Measurements from ENCODE around the gene EMC1.
"Not testable (repeated sequence)": the region's sequence is repeated elsewhere in the genome, so short reads cannot be mapped to it uniquely, and the experiment has no call there.

EMC1 gene

DNA sequence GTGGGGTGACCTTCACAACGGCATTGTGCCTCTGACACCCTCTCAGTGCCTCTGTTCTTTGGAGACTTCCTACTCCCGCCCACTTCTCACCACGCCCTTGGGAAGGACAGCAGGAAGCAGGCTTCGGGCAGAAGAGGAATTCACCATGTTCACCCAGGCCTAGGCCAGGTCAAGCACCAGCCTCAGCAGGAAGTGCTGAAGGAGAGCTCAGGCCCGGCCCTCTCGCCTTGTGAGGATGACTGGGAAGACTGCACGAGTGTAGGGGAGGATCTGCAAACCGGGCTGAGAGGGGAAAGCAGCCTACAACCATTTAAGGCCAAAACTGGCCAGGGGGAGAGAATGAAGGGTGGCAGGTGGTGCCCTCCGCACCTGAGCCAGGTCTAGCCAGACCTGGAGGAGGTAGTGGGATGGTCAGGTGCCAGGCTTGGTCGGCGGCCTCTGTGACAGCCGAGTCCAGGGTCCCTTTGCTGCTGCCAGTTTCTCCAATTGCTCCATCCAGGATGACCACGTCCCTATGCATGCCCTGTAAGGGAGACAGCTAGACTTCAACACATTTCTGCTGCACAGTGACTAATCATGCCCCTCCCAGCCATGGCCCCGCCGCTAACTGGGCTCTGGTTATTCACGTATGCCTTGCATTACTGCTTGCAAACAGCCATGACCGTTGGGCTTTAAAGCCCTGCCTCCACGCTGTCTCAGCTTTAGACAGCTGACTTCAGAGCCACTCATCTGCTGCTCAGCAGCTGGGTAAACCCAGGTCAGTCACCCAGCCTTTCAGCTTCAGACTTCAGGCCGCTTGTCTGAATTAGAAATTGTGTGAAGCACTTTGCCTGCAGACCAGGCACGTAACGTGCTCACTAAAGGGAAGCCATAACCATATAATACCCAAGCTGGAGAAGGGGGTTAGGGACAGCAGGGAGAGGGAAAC, 9.2 kb upstream of the EMC1 start:
- no peak for DNase-seq

DNA sequence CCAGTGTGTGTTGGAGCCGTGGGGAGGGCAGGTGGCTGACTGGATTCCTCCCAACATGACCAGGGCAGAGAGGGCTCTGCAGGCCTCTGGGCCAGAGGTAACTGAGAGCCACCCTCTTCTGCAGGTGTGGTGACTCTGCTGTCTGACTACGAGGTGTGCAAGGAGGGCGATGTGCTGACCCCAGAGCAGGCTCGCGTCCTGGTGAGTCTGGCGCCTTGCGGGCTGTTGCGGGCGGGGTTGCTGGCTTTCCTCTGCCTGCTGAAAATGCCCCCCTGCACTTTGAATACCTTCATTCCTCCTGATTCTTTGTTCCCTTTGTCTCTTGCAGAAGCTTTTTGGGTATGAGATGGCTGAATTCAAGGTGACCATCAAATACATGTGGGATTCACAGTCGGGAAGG, 7.0 kb upstream of the EMC1 start:
- no peak for DNase-seq

DNA sequence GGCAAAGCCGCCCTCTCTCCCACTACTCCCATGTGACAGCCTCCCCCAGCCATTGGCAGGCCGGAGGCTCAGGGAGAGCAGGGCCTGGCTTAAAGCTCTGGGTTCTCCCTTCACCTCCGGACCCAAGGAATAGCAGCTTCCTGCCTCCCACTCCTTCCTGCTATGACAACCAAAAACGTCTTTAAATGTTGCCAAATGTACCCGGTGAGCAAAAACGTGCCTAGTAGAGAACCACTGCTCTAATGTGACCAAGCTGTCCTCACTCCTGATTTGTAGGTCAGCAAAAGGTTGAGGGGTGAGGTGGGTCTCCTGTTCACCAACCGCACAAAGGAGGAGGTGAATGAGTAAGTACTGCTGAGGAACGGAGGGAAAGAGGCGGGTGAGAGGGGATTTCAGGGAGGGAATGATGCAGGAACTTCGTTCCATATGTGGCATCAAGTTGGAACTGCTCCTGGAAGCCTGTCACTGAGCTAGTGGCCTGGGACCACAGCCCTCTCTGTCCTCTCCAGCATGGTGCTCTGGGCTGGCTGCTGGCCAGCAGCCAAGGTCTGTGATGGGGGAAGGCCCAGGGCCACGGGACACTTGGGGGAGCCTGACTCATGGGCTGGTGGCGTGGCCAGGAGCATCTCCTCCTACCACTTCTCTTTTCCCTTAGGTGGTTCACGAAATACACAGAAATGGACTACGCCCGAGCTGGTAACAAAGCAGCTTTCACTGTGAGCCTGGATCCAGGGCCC, 6.0 kb upstream of the EMC1 start:
- peak; percentile 27 for DNase-seq

DNA sequence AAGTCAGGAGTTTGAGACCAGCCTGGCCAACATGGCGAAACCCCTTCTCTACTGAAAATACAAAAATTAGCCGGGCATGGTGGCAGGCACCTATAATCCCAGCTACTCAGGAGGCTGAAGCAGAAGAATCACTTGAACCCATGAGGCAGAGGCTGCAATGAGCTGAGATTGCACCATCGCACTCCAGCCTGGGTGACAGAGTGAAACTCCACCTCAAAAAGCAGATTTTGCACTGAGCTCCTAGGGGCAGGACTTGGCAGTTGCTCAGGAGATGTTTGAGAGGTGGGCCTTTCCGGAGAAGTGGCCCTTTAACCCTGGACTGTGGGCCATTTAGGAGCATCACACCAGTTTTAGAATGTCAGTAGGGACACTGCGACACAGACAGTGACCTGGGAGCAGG, 5.0 kb upstream of the EMC1 start:
- not testable (repeated sequence) for DNase-seq

DNA sequence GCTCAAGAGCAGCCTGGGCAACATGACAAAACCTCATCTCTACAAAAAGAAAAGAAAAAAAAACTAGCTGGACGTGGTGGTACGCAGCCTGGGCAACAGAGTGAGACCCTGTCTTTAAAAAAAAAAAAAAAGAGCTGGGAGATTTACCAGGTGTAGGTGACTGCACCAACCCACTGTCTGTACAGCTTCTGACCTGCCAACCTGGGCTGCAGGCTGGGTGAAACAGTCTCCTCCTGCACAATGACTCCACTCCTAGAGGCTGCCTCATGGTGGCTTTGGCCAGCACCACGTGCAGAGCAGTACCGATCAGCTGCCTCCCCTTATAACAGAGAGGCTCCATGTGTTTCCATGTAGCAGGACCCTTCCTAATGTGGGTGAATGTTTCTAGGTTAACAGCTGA, 4.0 kb upstream of the EMC1 start:
- DNase-seq, result no peak

DNA sequence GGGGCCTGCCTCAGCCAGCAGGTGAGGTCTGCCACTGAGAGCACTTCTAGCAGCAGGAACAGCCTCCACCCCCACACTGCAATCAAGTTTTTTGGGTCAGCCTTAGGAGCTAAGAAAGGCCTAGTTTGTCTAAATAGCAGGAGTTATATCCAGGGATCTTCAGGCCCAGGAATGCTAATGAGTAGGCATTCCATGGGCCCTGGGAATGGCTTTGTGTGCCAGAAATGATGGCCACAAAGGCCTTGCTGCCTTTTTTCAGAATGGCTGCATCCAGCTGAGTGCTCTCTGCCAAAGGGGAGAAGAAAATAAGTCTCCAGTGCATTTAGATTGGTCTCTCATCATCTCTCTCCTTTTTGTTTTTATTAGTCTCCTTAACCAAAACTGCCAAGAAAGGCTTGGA, 3.1 kb upstream of the EMC1 start:
- DNase-seq, result no peak

DNA sequence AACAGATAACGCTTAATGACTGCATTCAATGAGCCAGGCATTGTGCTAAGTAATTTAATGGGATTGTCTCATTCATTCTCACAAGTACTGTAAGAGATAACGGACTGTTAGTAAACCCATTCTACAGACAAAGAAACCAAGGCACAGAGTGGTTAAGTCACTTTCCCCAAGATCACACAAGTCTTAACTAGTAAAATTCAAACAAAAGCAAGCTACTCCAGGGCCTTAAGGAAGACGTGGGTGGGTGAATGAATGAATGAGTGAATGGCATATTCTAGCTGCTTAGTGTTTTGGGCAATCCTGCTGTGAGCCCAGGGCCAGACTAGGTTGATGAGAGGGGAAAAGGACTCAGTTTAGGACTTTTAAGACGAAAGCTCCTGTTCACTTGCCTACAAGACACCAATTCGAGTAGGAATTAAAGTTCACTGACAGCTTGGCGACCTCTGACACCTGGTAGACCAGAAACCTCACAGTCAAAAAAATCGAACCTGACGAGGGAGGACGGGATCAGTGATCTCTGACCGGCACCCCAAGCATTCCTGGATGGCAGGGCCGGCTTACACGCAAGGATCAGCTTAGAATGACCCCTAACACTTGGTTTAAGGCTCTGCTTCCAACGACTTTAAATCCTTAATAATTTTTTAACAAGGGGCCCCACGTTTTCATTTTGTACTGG, 557 bp downstream of the EMC1 start:
- DNase-seq, result peak; percentile 15

DNA sequence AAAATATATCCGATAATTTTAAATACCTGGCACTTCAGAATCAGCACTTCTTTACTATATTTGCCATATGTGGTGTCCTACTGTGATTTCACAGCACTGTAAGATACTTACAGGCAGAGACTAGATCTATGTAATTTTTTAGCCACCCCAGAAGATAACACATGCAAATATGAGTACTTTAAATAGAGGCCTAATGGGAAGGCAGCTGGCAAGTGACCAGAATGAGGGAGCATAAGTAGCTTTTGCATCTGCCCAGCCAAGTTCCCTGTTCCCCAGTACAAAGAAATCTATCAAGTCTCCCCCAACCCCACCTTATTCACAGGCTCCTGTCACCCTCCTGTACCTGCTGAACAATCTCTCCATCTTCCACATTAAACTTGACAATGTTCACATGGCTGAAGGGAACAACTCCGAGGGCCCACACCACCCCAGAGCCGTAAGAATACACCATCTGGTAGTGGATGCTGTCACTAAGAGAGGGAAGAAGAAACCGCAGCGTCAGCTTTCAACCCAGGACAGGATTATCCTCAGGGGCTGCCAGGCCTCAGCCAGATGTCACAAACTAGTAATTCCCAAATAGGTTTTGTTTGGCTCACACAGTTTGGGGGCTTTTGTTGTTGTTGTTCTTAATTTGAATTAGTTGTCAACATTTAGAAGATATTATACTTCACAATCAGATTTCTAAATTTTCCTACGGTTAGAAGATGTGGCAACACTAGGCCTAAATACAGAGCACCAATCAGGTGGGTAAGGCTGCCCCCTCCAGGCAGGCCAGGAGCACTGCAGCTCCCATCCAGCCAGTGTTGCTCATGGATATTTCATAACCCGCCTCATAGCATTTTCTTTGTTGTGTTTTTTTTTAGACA, 10.4 kb downstream of the EMC1 start:
- DNase-seq, result peak; percentile 72

DNA sequence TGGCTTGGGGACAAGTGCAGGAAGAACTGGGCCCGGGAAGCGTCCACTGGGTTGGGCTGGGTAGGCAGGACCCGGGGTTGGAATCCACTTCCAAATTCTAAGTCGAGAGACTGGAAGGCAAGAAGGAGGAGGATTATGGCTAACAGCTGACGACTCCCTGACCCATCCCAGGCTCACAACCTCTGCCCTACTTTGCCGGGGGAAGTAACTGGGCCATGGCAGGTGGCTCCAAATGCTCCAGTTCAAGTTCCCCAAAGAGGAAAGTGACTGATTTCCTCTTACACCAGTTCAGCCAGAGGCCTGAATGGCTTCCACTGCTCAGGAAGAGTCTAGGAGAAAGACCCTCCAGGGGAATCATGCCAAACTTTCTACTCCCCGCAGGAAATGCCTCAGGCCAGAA, 11.4 kb downstream of the EMC1 start:
- no peak for DNase-seq

DNA sequence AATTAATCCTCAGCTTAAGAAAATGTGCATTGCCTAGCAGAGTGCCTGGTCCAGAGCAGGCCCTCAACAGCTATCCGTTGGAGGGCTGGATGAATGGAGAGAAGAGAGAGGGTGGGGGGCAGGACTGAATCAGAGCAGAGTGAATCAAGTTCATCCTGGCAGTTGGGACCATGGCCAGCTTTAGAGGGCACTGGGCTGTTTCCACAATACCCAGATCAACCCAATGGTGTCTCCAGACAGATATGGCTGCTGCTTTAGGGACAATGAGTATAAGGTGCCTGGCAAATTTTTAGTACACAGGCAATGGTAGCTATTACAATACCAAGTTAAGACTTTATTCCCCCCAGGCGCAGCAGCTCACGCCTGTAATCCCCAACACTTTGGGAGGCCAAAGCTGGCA, 17.1 kb downstream of the EMC1 start:
- no peak for DNase-seq

DNA sequence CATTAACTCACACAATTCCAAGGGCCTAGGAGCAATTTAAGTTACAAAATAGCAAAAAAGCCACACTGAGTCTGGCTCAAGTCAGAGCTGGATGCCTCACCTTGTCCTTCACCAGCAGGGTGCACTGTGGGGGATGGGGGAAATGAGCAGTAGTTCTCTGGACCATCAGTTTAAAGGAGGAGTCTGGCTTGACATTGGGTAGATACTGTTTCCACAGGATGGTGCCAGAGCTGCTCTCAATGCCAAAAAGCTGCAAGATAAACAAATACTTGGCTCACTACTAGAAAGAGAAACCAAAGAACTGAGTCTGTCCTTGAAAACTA, 18.8 kb downstream of the EMC1 start:
- peak; percentile 36 for DNase-seq

DNA sequence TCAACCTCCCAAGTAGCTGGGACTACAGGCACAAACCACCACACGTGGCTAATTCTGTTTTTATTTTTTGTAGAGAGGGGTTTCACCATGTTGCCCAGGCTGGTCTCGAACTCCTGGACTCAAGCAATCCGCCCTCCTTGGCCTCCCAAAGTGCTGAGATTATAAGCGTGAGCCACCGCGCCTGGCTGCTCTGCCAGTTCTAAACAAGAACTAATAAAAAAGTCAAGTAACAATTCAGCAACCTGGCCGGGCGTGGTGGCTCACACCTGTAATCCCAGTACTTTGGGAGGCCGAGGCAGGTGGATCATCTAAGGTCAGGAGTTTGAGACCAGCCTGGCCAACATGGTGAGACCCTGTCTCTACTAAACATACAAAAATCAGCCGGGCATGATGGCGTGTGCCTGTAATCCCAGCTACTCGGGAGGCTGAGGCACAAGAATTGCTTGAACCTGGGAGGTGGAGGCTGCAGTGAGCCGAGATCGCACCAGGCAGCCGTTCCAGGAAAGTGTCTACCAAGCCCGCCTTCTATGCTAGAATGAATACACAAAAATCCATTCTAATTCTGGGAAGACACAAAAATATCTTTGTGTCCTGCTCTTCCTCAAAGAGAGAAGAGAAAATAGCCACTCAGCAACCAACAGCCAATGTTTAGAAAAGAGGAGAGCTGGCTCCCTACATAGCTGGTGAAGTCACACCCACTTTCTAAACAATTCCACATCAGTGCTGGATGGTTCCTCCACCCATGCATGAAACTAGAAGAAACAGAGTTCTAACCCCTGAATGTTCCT, 19.4 kb downstream of the EMC1 start:
- DNase-seq, result not testable (repeated sequence)

DNA sequence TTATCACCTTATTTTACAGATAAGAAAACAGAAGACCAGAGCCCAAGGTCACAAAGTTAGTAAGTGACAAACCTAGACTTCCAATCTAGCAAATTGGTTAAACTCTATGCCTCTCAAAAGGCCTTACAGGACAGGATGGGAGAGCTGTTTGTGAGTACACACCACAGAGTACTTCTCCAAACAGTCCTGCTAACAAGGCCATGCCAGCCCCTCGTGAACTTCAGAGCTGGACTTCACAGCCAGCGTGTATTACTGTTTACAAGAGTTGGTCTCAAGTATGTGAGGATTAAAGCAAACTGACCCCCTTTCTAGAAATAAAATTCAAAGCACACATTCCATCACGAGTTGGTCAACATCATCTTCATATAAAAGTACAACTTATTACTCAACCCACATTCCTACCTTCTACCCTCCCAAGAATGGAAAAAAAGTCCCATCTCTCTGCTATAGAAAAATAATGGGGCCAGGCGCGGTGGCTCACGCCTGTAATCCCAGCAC, 21.4 kb downstream of the EMC1 start:
- no peak for DNase-seq

DNA sequence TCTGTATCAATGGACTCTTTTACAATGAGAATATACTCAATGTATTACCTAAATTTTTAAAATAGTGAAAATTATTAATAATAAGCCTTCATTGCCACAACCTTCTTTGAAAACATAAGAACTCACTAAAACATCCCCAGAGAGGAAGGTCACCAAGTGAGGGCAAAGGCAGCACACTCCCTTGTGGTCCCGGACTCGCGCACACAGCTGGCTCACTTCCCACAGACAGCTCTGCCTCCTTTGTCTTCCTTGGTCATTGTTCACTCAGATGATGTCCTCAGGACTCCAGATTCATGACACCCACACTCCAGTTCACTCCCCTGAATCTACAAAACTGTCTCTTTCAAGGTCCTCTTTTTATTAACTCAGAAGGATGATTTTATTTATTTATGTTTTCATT, 22.1 kb downstream of the EMC1 start:
- no peak for DNase-seq

DNA sequence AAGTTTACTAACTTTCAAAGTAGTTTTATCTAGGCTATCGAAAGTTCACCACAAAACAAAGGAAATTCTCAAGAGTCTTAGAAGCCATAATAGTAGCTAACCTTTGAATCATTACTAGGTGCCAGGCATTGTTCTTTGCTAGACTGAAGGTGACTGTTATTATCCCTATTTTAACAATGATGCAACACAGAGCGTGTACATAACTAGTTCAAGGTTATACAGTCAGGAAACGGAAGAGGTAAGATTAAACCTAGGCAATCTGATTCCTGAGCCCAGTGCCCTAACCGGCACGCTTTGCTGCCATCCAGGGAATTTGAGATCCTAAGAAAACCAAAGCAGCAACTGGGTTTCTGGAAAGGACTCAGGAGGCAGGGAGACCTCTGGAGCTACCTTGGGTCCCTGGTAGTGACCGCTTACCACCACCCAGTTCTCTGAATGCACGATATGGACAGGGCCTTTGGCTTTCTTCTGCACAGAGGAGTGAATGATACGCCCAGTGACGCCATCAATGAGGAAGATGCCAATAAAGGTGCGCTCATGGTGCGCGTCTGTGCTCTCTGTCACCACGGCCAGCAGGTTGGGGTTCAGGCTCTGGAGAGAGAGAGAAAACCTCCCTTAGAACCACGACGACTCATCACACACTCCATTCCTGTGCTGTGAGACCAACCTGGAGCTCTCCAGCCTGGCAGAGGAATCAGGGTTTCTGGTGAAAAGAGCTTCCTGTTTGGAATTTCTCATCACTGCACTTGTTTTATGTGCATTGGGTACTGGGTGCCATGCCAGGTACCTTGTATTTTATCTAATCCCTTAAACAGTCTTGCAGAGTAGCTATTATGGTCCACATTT, 28.1 kb downstream of the EMC1 start:
- no peak for DNase-seq

DNA sequence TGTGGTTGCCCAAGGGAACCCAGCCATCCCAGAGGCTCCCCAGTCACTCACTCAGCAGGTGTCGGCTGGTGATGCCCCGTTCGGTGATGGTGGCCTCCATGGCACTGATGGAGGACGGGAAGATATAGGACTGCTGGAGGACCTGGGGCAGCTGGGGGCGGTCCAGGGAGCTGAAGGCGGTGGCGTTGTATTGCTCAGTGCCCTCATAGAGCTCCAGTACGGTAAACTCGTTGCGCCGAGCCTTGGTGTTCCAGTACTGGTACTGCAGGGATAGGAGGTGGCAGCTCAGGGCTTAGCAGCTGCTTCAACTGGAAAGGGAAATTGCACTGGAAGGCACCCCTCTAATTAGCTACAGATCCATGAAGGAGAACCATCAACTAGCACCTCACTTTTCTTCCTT, 28.8 kb downstream of the EMC1 start:
- no peak for DNase-seq

DNA sequence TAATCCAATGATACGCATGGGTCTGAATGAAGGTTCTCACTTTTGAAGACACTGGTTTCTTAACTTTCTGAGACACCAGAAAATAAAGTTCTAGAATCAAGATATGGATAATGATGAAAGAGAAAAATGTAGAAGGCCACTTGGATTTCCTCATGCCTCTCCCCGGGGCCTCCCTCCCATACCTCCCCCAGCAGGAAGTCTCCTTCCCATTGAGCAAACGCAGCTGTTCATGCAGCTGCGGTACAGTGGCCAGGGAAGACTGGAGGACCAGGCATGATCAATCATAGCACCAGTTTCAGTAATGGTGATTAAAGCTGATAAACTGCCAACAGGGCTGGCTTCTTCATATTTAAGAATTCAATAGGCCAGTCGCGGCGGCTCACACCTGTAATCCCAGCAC, 30.3 kb downstream of the EMC1 start:
- DNase-seq, result no peak

DNA sequence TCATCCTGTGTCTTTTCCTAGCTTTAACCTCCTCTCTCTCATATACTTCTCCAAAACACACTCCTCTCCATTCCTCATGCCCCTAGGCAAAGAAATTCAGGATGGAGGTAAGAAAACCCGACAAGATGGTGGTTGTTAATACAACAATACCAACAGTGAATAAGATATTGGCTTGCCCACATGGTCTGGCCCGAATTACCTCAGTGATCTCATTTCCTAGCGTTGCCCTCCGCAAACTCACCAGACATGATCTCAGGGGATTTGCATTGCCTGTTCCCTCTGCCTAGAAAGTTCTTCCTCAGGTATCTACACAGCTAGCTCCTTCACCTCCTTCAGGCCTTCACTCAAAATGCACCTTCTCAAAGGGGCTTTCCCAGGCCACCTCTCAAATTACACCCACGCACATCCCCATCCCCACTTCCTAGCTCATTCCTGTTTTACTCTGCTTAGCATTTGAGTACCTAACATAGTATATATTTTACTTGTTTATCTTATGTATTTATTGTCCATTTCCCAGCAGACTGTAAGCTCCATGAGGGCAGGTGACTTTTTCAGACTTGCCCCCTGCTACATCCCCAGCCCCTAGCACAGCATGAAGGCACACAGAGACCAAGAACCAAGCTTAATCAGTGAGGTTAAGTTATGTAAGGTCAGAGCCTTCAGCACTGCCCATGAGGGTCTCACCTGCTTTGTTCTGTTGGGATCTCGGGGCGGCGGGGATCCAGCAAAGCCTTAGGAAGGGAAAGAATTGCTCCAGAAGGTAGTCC, 31.1 kb downstream of the EMC1 start:
- no peak for DNase-seq

DNA sequence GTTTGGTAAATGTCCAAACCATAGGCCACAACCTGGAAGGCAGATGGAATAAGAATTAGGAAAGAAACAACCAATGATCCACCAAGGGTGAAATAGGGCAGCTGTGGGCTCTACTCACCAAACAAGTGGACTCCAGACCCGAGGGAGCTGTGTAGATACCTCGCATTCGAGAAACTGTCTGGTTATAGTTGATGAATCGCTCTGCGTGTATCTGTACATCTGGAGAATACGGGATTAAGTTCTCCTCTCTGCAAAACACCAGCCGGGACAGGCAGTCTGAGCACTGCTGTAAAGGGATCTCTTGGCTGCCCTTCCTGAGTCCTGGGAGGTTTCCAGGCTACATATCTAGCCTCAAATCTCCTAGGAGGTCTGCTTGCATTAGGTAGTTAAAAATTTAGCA, 31.9 kb downstream of the EMC1 start:
- DNase-seq, result no peak

DNA sequence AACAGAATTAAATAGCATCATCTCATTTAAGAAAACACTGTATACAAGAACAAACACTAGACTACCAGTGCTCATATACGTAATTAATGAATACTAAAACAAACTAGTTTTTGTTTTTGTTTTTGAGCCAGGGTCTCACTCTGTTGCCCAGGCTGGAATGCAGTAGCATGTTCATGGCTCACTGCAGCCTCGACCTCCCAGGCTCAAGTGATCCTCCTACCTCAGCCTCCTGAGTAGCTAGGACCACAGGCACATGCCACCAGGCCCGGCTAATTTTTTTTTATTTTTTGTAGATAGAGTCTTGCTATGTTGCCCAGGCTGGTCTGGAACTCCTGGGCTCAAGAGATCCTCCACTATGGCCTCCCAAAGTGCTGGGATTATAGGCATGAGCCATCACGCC, 34.7 kb downstream of the EMC1 start:
- not testable (repeated sequence) for DNase-seq
